ENCODE measurements around the gene COBL. TPM values are rescaled to one million over a fixed set of nuclear protein-coding genes. Genes with fewer than 3 reads are reported as not detected.

The COBL gene
- total RNA-seq, 1 experiment from 2014 or later, result 0.39 TPM

DNA sequence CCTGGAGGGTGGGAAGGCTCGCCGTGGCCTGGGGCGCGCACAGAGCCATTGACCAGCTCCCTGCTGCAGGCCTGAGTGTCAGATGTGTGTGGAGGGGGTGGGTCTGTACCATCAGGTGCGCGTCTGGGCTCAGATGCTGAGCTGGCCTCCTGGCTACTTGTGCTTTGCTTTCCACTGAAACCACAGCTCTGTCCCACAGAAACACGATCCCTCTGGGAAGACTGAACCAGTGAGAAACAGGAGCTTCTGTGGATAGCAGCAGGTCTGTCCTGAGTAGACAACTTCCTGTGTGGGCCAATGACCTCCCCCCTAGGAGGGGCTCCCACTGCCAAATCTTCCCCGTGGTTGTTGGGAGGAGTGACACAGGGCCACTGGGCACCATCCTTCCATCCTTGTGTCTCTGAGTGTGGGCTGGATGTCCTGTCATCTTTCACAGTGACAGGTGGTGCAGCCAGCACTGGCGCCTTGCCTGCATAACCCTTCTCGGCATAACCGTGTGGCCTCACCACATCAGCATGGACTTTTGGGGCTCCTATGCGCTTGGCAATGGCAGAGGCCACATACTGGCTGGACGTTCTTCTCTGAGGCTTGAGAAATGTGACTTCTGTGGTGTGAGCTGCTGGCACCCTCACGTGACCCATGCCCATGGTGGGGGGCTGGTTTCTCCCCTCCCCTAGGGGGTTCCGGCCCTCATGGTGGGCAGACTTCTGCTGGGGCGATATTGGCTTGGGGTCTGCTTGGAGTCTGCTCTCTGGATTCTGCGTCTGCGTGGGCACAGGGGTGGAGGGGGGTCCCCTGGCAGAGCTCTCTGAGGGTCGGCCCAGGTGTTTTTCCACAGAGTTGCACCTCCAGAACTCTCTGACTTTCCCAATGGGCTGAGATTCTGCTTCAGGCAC is 288.4 kb downstream of the COBL start:
- Histone ChIP-seq H3K27ac (ENCODE audit: low read length) (no peak overlapping the region), H3K4me1 (ENCODE audit: control insufficient read depth, insufficient read depth, low read length) (no peaks in the 10 kb centered on the region), H3K36me3 (ENCODE audit: control insufficient read depth, insufficient read depth, low read length) (no peaks in the 10 kb centered on the region), H3K27me3 (ENCODE audit: control insufficient read depth, insufficient read depth, low read length) (no peaks in the 10 kb centered on the region; the same call in 1 of the 2 replicates), H3K9me3 (ENCODE audit: control insufficient read depth, insufficient read depth, low read depth, low read length) (no peaks in the 10 kb centered on the region), H3K4me3 (ENCODE audit: low read depth in 2 of 2, low read length in 2 of 2) (no peak overlapping the region)
- POLR2A ChIA-PET, result no interaction called here
- DNase-seq (ENCODE audit: low read depth, low spot score), result no peak
- CTCF ChIA-PET, result no interaction called here
- BruUV-seq (replicated peaks), result no TSS peak
- intact Hi-C loops (cut with micrococcal nuclease; ENCODE audit: unreplicated experiment), result no loop called here
- in situ Hi-C loops (cut with HindIII; ENCODE audit: low pct_unique_long_range_greater_than_20kb, low sequenced_read_pairs), result no loop called here
- ATAC-seq, result no peak
- TF ChIP-seq POLR2AphosphoS5 (IDR thresholded peaks at IDR 0.05; ENCODE audit: low read depth, low read length) (no peak), TCF7L2 (IDR thresholded peaks at IDR 0.05; ENCODE audit: low read depth, low read length) (no peak), SIN3A (IDR thresholded peaks at IDR 0.05; ENCODE audit: borderline replicate concordance, insufficient read depth, low read depth, low read length) (no peak)
- TF ChIP-seq, protein P1, sequence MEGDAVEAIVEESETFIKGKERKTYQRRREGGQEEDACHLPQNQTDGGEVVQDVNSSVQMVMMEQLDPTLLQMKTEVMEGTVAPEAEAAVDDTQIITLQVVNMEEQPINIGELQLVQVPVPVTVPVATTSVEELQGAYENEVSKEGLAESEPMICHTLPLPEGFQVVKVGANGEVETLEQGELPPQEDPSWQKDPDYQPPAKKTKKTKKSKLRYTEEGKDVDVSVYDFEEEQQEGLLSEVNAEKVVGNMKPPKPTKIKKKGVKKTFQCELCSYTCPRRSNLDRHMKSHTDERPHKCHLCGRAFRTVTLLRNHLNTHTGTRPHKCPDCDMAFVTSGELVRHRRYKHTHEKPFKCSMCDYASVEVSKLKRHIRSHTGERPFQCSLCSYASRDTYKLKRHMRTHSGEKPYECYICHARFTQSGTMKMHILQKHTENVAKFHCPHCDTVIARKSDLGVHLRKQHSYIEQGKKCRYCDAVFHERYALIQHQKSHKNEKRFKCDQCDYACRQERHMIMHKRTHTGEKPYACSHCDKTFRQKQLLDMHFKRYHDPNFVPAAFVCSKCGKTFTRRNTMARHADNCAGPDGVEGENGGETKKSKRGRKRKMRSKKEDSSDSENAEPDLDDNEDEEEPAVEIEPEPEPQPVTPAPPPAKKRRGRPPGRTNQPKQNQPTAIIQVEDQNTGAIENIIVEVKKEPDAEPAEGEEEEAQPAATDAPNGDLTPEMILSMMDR (IDR thresholded peaks at IDR 0.05), result no peak
- TF ChIP-seq, protein P2, sequence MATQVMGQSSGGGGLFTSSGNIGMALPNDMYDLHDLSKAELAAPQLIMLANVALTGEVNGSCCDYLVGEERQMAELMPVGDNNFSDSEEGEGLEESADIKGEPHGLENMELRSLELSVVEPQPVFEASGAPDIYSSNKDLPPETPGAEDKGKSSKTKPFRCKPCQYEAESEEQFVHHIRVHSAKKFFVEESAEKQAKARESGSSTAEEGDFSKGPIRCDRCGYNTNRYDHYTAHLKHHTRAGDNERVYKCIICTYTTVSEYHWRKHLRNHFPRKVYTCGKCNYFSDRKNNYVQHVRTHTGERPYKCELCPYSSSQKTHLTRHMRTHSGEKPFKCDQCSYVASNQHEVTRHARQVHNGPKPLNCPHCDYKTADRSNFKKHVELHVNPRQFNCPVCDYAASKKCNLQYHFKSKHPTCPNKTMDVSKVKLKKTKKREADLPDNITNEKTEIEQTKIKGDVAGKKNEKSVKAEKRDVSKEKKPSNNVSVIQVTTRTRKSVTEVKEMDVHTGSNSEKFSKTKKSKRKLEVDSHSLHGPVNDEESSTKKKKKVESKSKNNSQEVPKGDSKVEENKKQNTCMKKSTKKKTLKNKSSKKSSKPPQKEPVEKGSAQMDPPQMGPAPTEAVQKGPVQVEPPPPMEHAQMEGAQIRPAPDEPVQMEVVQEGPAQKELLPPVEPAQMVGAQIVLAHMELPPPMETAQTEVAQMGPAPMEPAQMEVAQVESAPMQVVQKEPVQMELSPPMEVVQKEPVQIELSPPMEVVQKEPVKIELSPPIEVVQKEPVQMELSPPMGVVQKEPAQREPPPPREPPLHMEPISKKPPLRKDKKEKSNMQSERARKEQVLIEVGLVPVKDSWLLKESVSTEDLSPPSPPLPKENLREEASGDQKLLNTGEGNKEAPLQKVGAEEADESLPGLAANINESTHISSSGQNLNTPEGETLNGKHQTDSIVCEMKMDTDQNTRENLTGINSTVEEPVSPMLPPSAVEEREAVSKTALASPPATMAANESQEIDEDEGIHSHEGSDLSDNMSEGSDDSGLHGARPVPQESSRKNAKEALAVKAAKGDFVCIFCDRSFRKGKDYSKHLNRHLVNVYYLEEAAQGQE (IDR thresholded peaks at IDR 0.05; ENCODE audit: insufficient read depth in 1 of 2, low read depth in 2 of 2, low read length in 1 of 2), result no peak

DNA sequence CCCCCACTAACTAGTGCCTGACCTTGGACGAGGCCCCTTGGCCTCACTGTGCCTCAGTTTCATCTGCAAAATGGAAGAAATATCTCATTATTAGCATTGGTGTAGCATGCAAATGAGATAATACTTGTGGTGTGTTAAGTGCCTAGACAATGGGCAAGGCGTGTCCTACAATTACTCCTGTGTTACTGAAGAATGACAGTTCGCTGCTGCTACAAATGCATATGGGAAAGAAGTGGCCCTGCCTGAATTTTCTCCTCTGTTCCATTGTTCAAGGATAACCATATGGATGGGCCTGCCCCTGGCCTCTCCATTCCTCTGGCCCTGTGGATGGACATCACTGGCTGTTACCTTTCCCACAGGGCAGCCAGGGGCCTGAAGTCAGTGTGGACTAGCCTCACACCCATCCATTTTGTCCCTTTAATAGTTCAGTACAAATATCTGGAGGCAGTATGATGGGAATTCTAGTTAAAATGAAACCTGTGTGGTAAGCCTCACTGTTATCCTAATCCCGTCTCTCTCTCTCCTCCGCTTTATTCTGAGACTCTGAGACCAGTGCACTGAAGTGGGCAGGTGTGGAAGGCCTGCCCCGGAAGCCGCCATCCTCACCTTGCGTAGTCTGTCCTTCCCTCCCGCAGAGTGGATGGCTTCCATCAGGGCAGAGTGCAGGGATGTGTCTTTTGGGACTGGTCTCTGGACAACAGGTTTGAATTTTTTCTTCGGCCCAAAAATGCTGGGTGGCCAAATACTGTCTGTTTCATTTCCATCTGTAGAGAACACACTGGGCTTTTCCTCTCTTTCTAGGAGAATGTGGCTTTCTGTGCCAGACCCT is 289.3 kb downstream of the COBL start:
- in situ Hi-C loops (cut with HindIII; ENCODE audit: low pct_unique_long_range_greater_than_20kb, low sequenced_read_pairs), result no loop called here

More for the DNA sequence above, 289.3 kb downstream of the COBL start:
- intact Hi-C loops (cut with micrococcal nuclease; ENCODE audit: unreplicated experiment), result no loop called here
- no peaks in the 10 kb centered on the region for H3K4me1 ChIP-seq (ENCODE audit: control insufficient read depth, insufficient read depth, low read length)
- H3K36me3 ChIP-seq (ENCODE audit: control insufficient read depth, insufficient read depth, low read length), result no peaks in the 10 kb centered on the region
- no peak overlapping the region for H3K4me3 ChIP-seq (ENCODE audit: low read depth in 2 of 2, low read length in 2 of 2)
- H3K27ac ChIP-seq (ENCODE audit: low read length), result no peak overlapping the region
- TF ChIP-seq POLR2AphosphoS5 (IDR thresholded peaks at IDR 0.05; ENCODE audit: low read depth, low read length), result no peak
- POLR2A ChIA-PET, result no interaction called here
- no peaks in the 10 kb centered on the region for H3K27me3 ChIP-seq (ENCODE audit: control insufficient read depth, insufficient read depth, low read length)
- no TSS peak for BruUV-seq (replicated peaks)
- DNase-seq (ENCODE audit: low read depth, low spot score), result no peak
- H3K9me3 ChIP-seq (ENCODE audit: control insufficient read depth, insufficient read depth, low read depth, low read length), result no peaks in the 10 kb centered on the region
- CTCF ChIA-PET, result no interaction called here
- no peak for ATAC-seq
